SK-N-SH (cell line): ENCODE measurements around the gene FAM177A1. TPM values are rescaled to one million over a fixed set of nuclear protein-coding genes. Genes with fewer than 3 reads are reported as not detected.
"Not testable (repeated sequence)": the region's sequence is repeated elsewhere in the genome, so short reads cannot be mapped to it uniquely, and the experiment has no call there.

Experiments used
- CTCF ChIA-PET: fragments of 300-600, 350-600 bp; formaldehyde crosslinking; extraction: SDS; loops from one replicate; lab custom pipeline; 2021; lab: Yijun Ruan, JAX
- POLR2A ChIA-PET: fragments of 350-600 bp; sonication (Branson Sonifier 250); formaldehyde crosslinking; extraction: SDS; loops from one replicate; lab custom pipeline; 2020; ENCODE audit warnings: antibody characterized with exemption, inconsistent platforms; lab: Yijun Ruan, JAX
- DNase-seq: peaks from one replicate; pipeline ENCODE4 v3.0.0; 2012
- H2AFZ ChIP-seq: fragments of 200-600 bp; sonication (generic); 2 replicates; pipeline ENCODE4 v1.8.1; 2016; ENCODE audit warnings: antibody characterized with exemption, mild to moderate bottlenecking, low read depth
- H3F3A ChIP-seq: fragments of 200-600 bp; sonication (generic); replicated peaks from 2 replicates; pipeline ENCODE3; 2016; ENCODE audit warnings: antibody characterized with exemption, mild to moderate bottlenecking; ENCODE audit not compliant: insufficient read depth
- H3K27ac ChIP-seq, 2 experiments: fragments of 200-500 bp in 1 of 2; fragments of 200-600 bp in 1 of 2; sonication (Bioruptor generic) in 1 of 2; sonication (generic), shearing (Covaris generic) in 1 of 2; 2 replicates each; pipeline versions ENCODE4 v1.5.1 to v1.6.1; 2014 to 2016; ENCODE audit warnings: low read depth in 2 of 2, inconsistent platforms in 1 of 2, low read length in 1 of 2, mild to moderate bottlenecking in 1 of 2, mixed read lengths in 1 of 2
- H3K27me3 ChIP-seq: fragments of 200-600 bp; sonication (generic), shearing (Covaris generic); 2 replicates; pipeline ENCODE4 v1.6.1; 2016; ENCODE audit warnings: mixed run types; ENCODE audit not compliant: insufficient read depth
- H3K36me3 ChIP-seq, 2 experiments: fragments of 200-500 bp in 1 of 2; fragments of 200-600 bp in 1 of 2; sonication (Bioruptor generic) in 1 of 2; sonication (generic) in 1 of 2; replicated peaks in 1 of 2; 2 replicates each; pipeline versions ENCODE3 to v1.5.1; 2014 to 2016; ENCODE audit warnings: low read length in 1 of 2, mild to moderate bottlenecking in 1 of 2; ENCODE audit not compliant: insufficient read depth in 2 of 2, control insufficient read depth in 1 of 2
- H3K4me1 ChIP-seq, 2 experiments: fragments of 200-500 bp in 1 of 2; fragments of 200-600 bp in 1 of 2; sonication (Bioruptor generic) in 1 of 2; sonication (generic), shearing (Covaris generic) in 1 of 2; 2 replicates each; pipeline versions ENCODE4 v1.5.1 to v1.6.1; 2014 to 2016; ENCODE audit warnings: low read depth in 1 of 2, low read length in 1 of 2, mixed run types in 1 of 2; ENCODE audit not compliant: insufficient read depth in 2 of 2, control insufficient read depth in 1 of 2
- H3K4me2 ChIP-seq: fragments of 200-600 bp; sonication (generic), shearing (Covaris generic); 2 replicates; pipeline ENCODE4 v1.6.1; 2017; ENCODE audit warnings: mixed run types
- H3K4me3 ChIP-seq, 2 experiments: fragments of 200-500 bp in 1 of 2; fragments of 200-600 bp in 1 of 2; sonication (Bioruptor generic) in 1 of 2; sonication (generic), shearing (Covaris generic) in 1 of 2; 2 replicates each; pipeline versions ENCODE4 v1.5.1 to v1.8.1; 2014 to 2016; ENCODE audit warnings: low read depth in 2 of 2, inconsistent platforms in 1 of 2, low read length in 1 of 2, mild to moderate bottlenecking in 1 of 2, mixed read lengths in 1 of 2, moderate library complexity in 1 of 2
- H3K79me2 ChIP-seq: fragments of 200-600 bp; sonication (generic); 2 replicates; pipeline ENCODE4 v1.8.1; 2017; ENCODE audit warnings: mild to moderate bottlenecking; ENCODE audit not compliant: insufficient read depth
- H3K9ac ChIP-seq: fragments of 200-600 bp; sonication (generic); 2 replicates; pipeline ENCODE4 v1.6.1; 2017; ENCODE audit warnings: mixed run types
- H3K9me2 ChIP-seq: fragments of 200-600 bp; sonication (generic); 2 replicates; pipeline ENCODE4 v1.6.1; 2017; ENCODE audit warnings: mixed run types
- H3K9me3 ChIP-seq: fragments of 200-600 bp; sonication (generic); 2 replicates; pipeline ENCODE4 v1.6.1; 2017; ENCODE audit warnings: mixed run types, mild to moderate bottlenecking, moderate library complexity
- H4K20me1 ChIP-seq: fragments of 200-600 bp; sonication (generic); 2 replicates; pipeline ENCODE4 v1.6.1; 2017; ENCODE audit warnings: mild to moderate bottlenecking, mixed run types; ENCODE audit not compliant: insufficient read depth
- ELF1 ChIP-seq: IDR thresholded peaks from 2 replicates; pipeline ENCODE4 v1.4.0; 2012
- EP300 ChIP-seq, 2 experiments: IDR thresholded peaks; 2 replicates each; pipeline versions ENCODE4 v1.4.0 to v1.6.1; 2012; ENCODE audit warnings: borderline replicate concordance in 1 of 2, low read depth in 1 of 2, low read length in 1 of 2
- FOXJ3 ChIP-seq: sonication (generic); formaldehyde crosslinking; IDR thresholded peaks from 2 replicates; pipeline ENCODE4 v1.5.1; 2020; ENCODE audit warnings: mild to moderate bottlenecking, missing genetic modification reagents
- FOXM1 ChIP-seq: IDR thresholded peaks from 2 replicates; pipeline ENCODE4 v1.4.0; 2012; ENCODE audit warnings: low read depth, mild to moderate bottlenecking
- GATA2 ChIP-seq: sonication (generic); formaldehyde crosslinking; IDR thresholded peaks from 2 replicates; pipeline ENCODE4 v1.5.0; 2020; ENCODE audit warnings: mild to moderate bottlenecking, missing genetic modification reagents
- MXI1 ChIP-seq: IDR thresholded peaks from 2 replicates; pipeline ENCODE4 v1.6.1; 2012; ENCODE audit warnings: mild to moderate bottlenecking, low read depth, low read length, improper control_type of control experiment
- NFIC ChIP-seq: IDR thresholded peaks from 2 replicates; pipeline ENCODE4 v1.4.0; 2012; ENCODE audit warnings: borderline replicate concordance
- RFX5 ChIP-seq: IDR thresholded peaks from 2 replicates; pipeline ENCODE4 v1.6.1; 2012; ENCODE audit warnings: mild to moderate bottlenecking, improper control_type of control experiment, low read length
- SMC3 ChIP-seq: IDR thresholded peaks from 2 replicates; pipeline ENCODE4 v1.6.1; 2012; ENCODE audit warnings: low read depth, low read length, improper control_type of control experiment
- ZBTB33 ChIP-seq: IDR thresholded peaks from 2 replicates; pipeline ENCODE4 v1.4.0; 2012; ENCODE audit warnings: low read depth, borderline replicate concordance
- WGBS: methylation state at CpG from one replicate; pipeline ENCODE4 v1.1.6; 2017; ENCODE audit warnings: low lambda C conversion rate; 5-methylcytosine and 5-hydroxymethylcytosine counted together
- polyA plus RNA-seq, 3 experiments: library from polyadenylated mRNA; depleted of rRNA; stranded (reverse); fragments of >200 nt; gene quantifications; 2 replicates each; pipeline ENCODE4 v1.2.3, GENCODE V29; 2012

Gene FAM177A1
- polyA plus RNA-seq, 1 of the 3 experiments (the other 2 are of a cell fraction): 36.7 TPM

DNA sequence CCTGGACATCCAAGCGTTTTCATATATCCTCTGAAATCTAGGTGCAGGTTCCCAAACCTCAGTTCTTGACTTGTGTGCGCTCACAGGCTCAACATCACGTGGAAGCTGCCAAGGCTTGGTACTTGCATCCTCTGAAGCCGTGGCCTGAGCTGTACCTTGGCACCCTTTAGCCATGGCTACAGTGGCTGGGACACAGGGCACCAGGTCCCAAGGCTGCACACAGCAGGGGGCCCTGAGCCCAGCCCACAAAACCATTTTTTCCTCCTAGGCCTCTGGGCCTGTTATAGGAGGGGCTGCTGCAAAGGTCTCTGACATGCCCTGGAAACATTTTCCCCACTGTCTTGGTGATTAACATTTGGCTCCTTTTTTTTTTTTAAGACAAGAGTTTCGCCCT is 11.6 kb upstream of the FAM177A1 start:
- POLR2A ChIA-PET: no interaction called here
- Histone ChIP-seq H3K27me3 (no peaks in the 10 kb centered on the region), H3K4me1 (no peaks in the 10 kb centered on the region), H3K36me3 (peaks cover 8 to 56% of the 10 kb centered on the region in 2 experiments), H3K9me2 (no peaks in the 10 kb centered on the region), H3K9me3 (no peaks in the 10 kb centered on the region)
- CTCF ChIA-PET: no interaction called here
- 97% methylated on average over 4 of the region's 5 CpGs for WGBS
- DNase-seq: no peak
- TF ChIP-seq MXI1 (no peak), EP300 (IDR thresholded peaks at IDR 0.05; ENCODE audit: borderline replicate concordance in 1 of 2, low read depth in 1 of 2, low read length in 1 of 2) (no peak), ELF1 (no peak), ZBTB33 (no peak), RFX5 (no peak), GATA2 (CRISPR knock-in tag) (no peak), SMC3 (no peak), NFIC (no peak), FOXJ3 (CRISPR knock-in tag) (no peak), FOXM1 (no peak)
- TF ChIP-seq, all 33 proteins: peak for 0
- Histone ChIP-seq H3K79me2 (no peaks in the 10 kb centered on the region), H3K4me3 (no peak overlapping the region), H2AFZ (no peak overlapping the region), H3F3A (no peaks in the 10 kb centered on the region), H3K9ac (no peak overlapping the region), H3K27ac (no peak overlapping the region), H4K20me1 (no peaks in the 10 kb centered on the region), H3K4me2 (no peak overlapping the region)

DNA sequence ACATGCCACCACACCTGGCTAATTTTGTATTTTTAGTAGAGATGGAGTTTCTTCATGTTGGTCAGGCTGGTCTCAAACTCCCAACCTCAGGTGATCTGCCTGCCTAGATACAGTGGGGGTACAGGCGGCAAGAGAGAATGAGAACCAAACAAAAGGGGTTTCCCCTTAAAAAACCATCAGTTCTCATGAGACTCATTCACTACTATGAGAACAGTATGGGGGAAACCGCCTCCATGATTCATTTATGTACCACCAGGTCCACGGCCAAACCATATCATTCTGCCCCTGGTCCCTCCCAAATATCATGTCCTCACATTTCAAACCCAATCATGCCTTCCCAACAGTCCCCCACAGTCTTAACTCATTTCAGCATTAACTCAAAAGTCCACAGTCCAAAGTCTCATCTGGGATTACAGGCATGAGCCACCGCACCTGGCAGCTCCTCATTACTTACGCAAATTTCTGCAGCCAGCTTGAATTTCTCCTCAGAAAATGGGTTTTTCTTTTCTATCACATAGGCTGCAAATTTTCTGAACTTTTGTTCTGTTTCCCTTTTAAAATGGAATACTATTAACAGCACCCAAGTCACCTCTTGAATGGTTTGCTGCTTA is 11.0 kb upstream of the FAM177A1 start:
- H3K9me2 ChIP-seq, H3K79me2 ChIP-seq, DNase-seq, H3K27me3 ChIP-seq, H3K4me2 ChIP-seq, H2AFZ ChIP-seq, H3K9me3 ChIP-seq, H3K4me1 ChIP-seq, H3K9ac ChIP-seq, H4K20me1 ChIP-seq, H3K4me3 ChIP-seq, H3K27ac ChIP-seq, CTCF ChIA-PET, H3F3A ChIP-seq, POLR2A ChIA-PET: not testable (repeated sequence)
- peaks cover 7 to 50% of the 10 kb centered on the region in 2 experiments for H3K36me3 ChIP-seq
- 94% methylated on average over 5 of the region's 5 CpGs for WGBS

- WGBS: 95% methylated on average over 7 of the region's 17 CpGs
Observed at GRCh38 chr14:35038312-35038711, 7.8 kb upstream of the FAM177A1 start.

More at GRCh38 chr14:35038312-35038711, 7.8 kb upstream of the FAM177A1 start:
- H3K27ac ChIP-seq, DNase-seq, H2AFZ ChIP-seq, H3K79me2 ChIP-seq, H3K4me2 ChIP-seq, H3K9me2 ChIP-seq, H3K9ac ChIP-seq, H3K27me3 ChIP-seq, H3K9me3 ChIP-seq, H4K20me1 ChIP-seq, H3K4me3 ChIP-seq, POLR2A ChIA-PET, H3F3A ChIP-seq, H3K4me1 ChIP-seq, CTCF ChIA-PET: not testable (repeated sequence)
- peaks cover 0 to 19% of the 10 kb centered on the region in 2 experiments for H3K36me3 ChIP-seq
